HG02885 (cell line): ENCODE data around the gene FBXW9.
"Not testable (repeated sequence)": the region's sequence is repeated elsewhere in the genome, so short reads cannot be mapped to it uniquely, and the experiment has no call there.

ENCODE experiments used
- ATAC-seq: cut with Tn5 transposase; IDR thresholded peaks from one replicate; pipeline ENCODE4 v1.9.1; 2021; ENCODE audit warnings: mild to moderate bottlenecking; ENCODE audit not compliant: unreplicated experiment, poor library complexity

FBXW9 gene

GRCh38 chr19:12696366-12697335, at the start of gene FBXW9:
FBXW9 (minus strand) TSS chr19:12696631; CDS start chr19:12696581, 50 bp downstream.
- peak; percentile 78 for ATAC-seq

- no peak for ATAC-seq
Observed at GRCh38 chr19:12745166-12745897, 48.9 kb upstream of the FBXW9 start.

DNA sequence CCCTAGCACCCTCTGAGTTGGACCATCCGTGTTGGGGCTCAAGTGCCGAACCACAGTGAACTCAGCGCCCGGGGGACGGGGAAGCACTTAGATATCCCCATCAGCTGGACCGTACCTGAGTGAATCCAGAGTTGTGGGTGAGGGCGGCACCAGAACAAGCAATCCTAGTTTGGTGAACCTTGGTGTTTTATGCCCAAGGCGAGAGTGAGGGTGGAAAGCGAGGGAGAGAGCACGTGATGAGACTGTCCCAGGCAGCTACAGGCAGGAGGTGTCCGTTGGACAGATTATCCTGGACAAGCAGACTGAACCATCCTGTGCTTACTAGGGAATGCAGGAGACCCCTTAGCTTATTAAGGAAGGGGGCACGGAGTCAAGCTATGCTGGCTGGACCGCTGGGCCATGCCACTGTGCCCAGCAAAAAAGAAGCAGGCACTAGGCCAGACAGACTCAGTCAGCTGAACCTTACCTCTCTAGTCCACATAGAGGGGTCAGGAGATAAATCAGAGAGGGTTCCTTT, 41.5 kb upstream of the FBXW9 start:
- no peak for ATAC-seq

DNA sequence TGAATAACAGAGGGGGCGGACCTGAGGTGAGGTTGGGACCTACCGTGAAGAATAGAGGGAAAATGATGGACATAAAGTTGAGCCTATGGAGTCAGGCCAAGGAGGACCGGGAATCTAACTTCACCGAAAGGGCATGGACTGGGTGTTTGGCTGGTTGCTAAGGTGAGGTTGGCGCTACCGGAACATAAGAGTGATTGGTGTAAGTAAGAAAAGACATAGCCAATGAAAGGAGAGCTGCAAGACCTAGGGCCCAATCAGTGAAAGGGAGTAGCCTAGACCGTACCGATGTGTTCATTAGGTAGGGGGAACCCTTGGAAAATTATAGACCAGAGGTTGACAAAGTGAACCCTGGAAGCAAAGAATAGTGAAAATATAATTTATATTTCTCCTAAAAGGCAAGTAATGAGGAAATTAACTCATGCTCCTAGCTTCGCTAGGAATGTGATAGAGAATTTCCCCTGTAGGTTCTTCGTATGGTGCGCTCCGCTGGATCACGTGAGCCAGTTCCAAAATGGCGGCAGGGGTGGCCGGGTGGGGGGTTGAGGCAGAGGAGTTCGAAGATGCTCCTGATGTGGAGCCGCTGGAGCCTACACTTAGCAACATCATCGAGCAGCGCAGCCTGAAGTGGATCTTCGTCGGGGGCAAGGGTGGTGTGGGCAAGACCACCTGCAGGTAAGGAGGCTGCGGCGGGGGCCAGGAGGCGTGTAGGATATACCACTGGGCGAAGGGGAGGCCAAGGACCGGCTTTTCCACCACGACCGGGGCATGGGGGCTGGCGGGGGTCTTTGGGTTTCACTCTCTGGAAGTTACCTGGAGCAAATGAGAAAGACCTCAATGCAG, 40.8 kb upstream of the FBXW9 start, which contains the start of gene GET3:
Gene GET3 (plus strand): TSS at position 503 of the 840 bp plus-strand sequence. CDS start 9 bp downstream, at position 512.
- ATAC-seq: peak; percentile 76

- ATAC-seq: no peak
Observed at GRCh38 chr19:12733369-12734214, 37.2 kb upstream of the FBXW9 start.

- ATAC-seq: no peak
Observed at GRCh38 chr19:12731337-12731736, 34.9 kb upstream of the FBXW9 start.

GRCh38 chr19:12730064-12730463, 33.6 kb upstream of the FBXW9 start:
- no peak for ATAC-seq

DNA sequence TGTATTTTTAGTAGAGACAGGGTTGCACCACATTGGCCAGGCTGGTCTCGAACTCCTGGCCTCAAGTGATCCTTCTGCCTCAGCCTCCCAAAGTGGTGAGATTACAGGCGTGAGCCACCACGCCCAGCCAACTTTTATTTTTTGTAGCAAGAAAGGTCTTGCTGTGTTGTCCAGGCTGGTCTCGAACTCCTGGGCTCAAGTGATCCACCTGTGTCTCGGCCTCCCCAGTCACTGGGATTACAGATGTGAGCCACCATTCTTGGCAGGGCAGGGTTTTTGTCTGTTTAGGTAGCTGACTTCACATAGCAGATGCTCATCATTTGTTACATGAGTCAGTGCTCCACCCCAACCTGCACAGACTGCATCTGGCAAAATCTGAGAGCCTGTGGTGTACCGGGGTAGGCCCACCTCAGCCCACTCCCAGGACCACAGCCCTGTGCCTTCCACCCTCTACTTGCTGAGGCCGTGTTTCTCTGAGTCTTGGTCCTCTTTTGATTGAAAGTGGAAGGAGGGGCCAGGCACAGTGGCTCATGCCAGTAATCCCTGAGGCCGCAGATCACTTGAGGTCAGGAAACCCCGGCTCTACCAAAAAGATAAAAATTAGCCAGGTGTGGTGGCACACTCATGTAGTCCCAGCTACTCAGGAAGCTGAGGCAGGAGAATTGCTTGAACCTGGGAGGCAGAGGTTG, 31.5 kb upstream of the FBXW9 start:
- ATAC-seq: no peak

DNA sequence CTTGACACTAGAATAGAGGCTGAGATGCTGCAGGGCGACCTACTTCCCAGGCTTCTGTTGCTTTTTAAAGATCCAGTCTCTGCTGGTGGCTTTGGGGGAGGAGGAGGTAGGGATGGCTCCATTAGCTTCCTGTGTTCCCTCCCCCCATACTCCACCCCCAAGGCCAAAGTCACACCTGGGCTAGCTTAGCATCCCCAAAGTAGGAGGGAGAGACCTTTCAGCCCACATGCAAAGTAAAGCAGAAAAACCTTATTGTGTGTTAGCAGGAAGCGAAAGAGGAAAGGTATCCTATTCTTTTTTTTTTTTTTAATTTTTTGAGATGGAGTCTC, 30.5 kb upstream of the FBXW9 start:
- no peak for ATAC-seq

- ATAC-seq: not testable (repeated sequence)
Observed at GRCh38 chr19:12725612-12726011, 29.2 kb upstream of the FBXW9 start.

GRCh38 chr19:12723641-12724426, 27.4 kb upstream of the FBXW9 start, which contains the start of gene TNPO2:
TNPO2 (minus strand) TSS chr19:12723932; CDS start chr19:12720977, 2,955 bp downstream.
- ATAC-seq: no peak

- no peak for ATAC-seq
Observed at GRCh38 chr19:12723381-12723640, 26.9 kb upstream of the FBXW9 start.

DNA sequence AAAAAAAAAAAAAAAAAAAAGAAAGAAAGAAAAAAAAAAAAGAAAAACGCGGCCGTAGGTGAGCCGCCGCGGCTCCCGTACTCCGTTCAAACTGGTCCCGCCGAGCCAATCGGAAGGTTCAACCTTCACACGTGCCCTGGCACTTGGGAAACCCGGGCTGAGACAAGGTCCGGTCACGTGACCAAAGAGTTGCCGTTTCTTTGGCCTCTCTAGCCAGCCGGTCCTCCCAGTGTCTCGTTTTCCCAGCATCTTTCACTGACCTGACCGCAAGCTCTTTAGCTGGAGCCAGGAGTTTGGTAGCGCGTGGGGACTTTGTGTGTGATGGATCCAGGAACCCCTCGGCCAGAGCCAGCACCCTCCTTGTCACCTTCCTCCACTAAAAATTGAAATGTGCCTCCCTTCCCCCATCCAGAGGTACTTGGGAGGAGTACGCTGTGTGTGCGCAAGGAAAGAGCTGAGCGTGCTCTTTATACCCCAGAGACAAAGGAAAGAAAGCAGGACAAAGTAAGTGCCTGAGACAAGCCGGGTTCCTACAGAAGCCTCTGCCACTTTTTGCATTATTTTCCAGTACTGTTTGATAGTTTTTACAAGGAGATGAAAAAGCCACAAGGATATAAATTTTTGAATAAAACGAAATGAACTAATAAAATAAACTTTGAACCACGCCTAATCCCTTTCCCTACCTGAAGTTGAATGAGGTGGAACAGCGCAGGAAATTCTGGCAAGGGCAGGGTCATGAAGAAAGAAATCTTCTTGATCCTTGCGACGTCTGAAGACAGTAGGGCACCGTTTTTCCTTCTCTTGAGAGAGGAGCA, 26.3 kb upstream of the FBXW9 start:
- ATAC-seq: peak; percentile 80

GRCh38 chr19:12721656-12722565, 25.5 kb upstream of the FBXW9 start:
- peak; percentile 26 for ATAC-seq

DNA sequence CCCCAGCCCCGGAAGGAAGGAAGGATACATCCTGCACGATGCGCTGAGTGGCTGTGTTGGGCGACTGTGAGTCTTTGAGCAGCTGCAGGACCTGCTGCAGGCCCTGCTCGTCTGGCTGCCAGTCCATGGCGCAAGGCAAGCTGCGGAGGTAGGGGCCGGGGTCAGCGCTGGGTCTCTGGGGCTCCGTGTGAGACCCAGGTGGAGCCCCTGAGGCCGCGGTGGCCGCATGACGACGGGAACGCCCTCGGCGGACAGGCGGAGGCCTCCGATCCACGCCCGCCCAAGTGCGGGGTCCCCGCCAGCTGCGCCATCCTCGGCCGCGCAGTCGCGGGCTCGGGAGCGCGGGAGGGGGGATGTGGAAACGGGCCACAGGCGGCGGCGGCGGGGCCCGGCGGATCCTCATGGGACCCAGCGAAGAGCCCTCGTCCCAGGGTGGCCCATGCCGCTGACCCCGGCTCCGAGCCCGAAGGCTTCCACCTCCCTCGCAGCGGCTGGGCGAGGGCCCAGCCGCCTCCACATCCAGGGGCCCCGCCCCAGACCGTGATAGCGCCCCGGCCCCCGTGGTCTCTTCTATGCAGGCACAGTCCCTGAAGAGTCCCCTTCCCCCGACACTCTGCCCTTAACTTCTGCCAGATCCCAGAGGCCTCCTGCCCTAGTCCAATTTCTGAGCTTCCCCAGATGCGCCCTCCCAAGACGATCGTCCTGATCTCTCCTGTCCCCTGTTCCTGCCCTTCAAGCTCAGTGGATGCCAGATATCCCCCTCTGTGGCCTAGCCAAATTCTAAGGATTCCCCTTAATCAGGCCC, 24.6 kb upstream of the FBXW9 start:
- no peak for ATAC-seq
